DMS53 (cell line): ENCODE data around the gene RSPH10B.
A peak's percentile ranks its signal among the peaks of the same experiment; 100 is the strongest.
"Not testable (repeated sequence)": the region's sequence is repeated elsewhere in the genome, so short reads cannot be mapped to it uniquely, and the experiment has no call there.

Experiments
- DNase-seq: peaks from one replicate; lab custom pipeline; 2025; lab: John Stamatoyannopoulos, UW

Gene RSPH10B

DNA sequence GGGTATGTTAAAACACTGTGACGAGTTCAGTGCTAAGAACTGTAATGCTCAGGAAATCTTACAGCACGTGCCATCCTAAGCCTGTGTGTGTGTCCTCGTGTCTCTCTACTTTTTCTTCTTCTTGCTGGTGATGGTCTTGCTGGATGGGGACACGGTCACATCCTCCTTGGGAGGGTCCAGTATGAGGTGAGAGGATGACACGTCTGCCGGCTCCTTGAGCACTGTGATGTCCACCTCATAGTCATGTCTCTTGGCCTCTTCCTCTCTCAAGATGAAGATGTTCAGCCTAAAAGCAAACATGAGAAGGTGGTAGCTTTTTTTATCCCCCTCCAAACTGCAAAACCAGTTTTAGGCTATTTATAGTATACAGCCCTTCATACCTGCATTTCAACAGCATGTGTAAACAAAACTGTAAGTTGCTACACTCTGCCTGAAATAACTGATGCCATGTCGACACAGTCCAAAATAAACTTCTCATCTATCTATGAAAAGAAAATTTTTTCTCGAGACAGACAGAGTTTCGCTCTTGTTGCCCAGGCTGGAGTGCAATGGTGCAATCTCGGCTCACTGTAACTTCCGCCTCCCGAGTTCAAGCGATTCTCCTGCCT, 44.1 kb downstream of the RSPH10B start:
- not testable (repeated sequence) for DNase-seq

GRCh38 chr7:5924630-5925029, 45.9 kb downstream of the RSPH10B start:
- DNase-seq: not testable (repeated sequence)

- not testable (repeated sequence) for DNase-seq
Observed at GRCh38 chr7:5924180-5924579, 46.3 kb downstream of the RSPH10B start.

- DNase-seq: not testable (repeated sequence)
Observed at GRCh38 chr7:5916529-5916928, 54.0 kb downstream of the RSPH10B start.

DNA sequence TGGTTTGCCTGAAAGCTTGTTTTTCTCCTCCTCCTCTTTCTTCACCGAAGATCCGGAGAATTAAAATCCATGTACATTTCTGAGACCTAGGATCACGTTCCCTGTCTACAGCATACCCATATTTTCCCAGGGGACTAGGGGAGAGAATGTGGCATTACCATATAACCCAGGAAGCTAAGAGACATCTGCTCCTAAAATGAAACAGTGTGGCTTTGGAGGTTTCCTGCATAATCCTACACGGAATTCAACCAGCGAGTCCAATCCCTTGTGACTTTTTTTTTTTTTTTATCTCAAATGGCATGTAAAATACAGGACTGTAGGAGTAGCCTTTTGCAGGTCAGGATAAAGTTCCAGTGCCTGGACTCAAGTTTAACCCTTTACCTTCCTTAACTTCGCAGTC, 61.7 kb downstream of the RSPH10B start:
- not testable (repeated sequence) for DNase-seq

GRCh38 chr7:5904726-5905125, 65.8 kb downstream of the RSPH10B start:
- not testable (repeated sequence) for DNase-seq

DNA sequence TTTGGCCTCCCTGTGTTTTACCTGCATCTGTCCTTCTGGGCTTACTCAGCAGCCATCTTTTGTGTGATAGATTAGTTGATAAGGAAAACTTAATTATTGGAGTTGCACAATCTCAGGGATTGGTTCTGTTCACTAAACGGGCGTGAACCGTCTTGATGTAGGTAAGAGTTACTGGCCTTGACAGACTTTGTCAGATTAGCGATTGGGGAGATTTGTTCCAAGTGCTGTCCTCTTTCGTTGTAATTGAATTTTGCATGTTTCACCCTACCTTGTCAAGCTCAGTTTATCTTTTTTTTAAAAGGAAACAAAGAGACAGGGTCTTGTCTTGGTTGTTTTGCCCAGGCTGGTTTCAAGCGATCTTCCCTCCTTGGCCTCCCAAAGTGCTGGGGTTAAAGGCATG, 67.5 kb downstream of the RSPH10B start:
- not testable (repeated sequence) for DNase-seq

DNA sequence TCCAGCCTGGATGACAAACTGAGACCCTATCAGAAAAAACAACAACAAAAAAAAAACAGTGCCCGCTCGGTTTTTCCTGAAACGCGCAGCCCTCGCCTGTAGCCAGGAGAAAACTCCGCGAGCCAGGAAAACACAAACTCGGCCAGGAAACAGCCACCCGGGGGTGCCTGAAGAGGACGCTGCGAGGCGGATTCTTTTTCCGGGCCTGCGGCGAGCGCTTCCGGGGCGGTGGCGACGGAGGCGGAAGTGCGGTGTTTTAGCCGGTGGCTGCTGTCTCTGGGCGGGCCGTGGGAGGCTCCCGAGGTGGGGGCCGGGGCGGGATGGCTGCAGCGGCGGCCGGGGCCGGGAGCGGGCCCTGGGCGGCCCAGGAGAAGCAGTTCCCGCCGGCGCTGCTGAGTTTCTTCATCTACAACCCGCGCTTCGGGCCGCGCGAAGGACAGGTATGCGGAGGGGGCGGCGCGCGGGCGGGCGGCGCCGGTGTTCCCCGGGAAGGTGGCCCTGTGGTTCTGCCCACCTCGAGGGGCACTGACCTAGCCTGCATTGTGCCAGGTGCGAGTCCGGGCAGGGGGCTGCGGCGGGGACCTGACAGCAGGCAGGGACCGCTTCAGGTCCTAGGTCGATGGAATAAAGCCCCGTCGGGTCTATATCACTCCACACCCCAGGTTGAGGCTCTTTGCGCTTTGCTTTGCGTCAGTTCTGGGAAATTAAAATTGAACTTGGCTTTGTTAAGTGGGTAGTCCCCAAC, 71.8 kb downstream of the RSPH10B start, which contains the start of gene CCZ1:
Gene CCZ1 (plus strand): TSS at position 254 of the 745 bp plus-strand sequence. CDS start 67 bp downstream, at position 321.
- DNase-seq: peak; percentile 88

GRCh38 chr7:5897369-5897919, 73.0 kb downstream of the RSPH10B start:
- peak; percentile 78 for DNase-seq

DNA sequence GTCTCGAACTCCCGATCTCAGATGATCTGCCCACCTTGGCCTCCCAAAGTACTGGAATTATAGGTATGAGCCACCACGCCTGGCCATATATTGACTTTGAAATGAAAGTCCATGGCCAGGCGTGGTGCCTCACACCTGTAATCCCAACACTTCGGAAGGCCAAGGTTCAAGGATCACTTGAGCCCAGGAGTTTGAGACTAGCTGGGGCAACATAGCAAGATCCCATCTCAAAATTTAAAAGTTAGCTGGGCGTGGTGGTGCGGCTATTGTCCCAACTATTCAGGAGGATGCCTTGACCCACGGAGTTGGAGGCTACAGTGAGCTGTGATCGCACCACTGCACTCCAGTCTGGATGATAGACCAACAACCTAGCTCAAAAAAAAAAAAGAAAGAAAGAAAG, 78.0 kb downstream of the RSPH10B start:
- no peak for DNase-seq

DNA sequence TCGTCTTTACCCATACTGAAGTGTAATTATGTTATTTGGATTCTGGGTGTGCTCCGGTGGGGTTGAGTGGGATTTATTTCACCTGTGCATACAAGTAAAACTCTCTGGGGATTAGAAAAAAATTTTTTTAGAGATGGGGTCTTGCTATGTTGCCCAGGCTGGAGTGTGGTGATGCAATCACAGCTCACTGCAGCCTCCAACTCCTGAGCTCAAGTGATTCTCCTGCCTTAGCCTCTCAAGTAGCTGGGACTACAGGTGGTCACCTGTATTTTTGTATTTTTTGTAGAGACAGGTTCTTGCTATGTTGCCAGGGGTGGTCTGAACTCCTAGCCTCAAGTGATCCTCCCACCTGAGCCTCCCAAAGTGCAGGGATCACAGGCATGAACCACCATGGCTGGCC, 80.2 kb downstream of the RSPH10B start:
- not testable (repeated sequence) for DNase-seq

GRCh38 chr7:5888021-5888420, 82.5 kb downstream of the RSPH10B start:
- DNase-seq: peak; percentile 14

DNA sequence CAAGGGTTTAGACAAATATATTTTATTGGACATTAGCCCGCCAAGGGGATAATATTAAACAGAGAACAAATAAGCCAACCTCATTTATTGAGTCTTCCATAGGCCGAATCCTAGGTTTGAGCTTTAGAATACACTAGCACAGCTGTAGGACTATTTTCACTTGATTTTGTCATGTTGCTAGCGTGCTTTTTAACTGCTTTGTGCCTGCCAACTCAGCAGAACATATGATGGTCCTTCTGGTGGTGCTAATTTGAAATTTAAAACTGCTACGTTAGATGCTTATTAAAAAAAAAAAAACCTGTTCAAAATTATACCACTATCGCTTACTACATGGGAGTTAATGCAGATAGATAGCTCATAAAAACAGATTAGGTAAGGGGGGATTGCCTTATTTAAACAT, 86.1 kb downstream of the RSPH10B start:
- DNase-seq: not testable (repeated sequence)

GRCh38 chr7:5880106-5880505, 90.4 kb downstream of the RSPH10B start:
- not testable (repeated sequence) for DNase-seq

DNA sequence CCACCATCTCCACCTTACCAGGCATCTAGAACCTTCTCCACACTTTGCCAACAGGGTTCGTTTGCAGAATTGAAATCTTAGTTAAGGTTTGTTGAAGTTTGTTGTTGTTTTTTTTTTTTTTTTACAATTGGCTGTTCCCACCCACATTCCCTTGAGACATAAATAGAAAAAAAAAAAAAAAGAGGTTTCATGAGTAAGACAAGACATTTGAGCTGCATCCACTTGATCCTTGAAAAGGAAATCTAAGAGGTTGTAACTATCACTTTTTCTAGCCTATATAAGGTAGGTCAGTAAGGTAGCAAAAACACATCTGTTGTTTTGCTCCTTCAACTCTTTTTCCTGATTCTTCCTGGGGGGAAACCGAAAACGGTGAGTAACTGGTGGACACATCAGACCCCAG, 90.9 kb downstream of the RSPH10B start:
- DNase-seq: not testable (repeated sequence)
